NCI-H1105 treated with DMSO at 0.1 percent for 48 hours (cell line): ENCODE results near the gene DACT3.
A peak's percentile ranks its signal among the peaks of the same experiment; 100 is the strongest.

ENCODE experiments used
- DNase-seq: peaks from one replicate; lab custom pipeline; 2025; lab: John Stamatoyannopoulos, UW

The DACT3 gene

GRCh38 chr19:46610851-46611770 is 49.9 kb downstream of the DACT3 start:
- no peak for DNase-seq

GRCh38 chr19:46610413-46610775 is 50.6 kb downstream of the DACT3 start:
- no peak for DNase-seq

GRCh38 chr19:46609511-46610412 is 51.2 kb downstream of the DACT3 start:
- no peak for DNase-seq

- DNase-seq, result no peak
These were observed 52.2 kb downstream of the DACT3 start for GRCh38 chr19:46608581-46609345.

- no peak for DNase-seq
These were observed 52.8 kb downstream of the DACT3 start for GRCh38 chr19:46608178-46608577.

- peak; percentile 37 for DNase-seq
These were observed 53.5 kb downstream of the DACT3 start for GRCh38 chr19:46607448-46607841.

GRCh38 chr19:46606681-46607447 is 54.1 kb downstream of the DACT3 start:
- DNase-seq, result no peak

GRCh38 chr19:46606019-46606418 is 55.0 kb downstream of the DACT3 start:
- DNase-seq, result no peak

GRCh38 chr19:46605356-46605821 is 55.6 kb downstream of the DACT3 start:
- DNase-seq, result no peak

- DNase-seq, result no peak
These were observed 56.1 kb downstream of the DACT3 start for GRCh38 chr19:46604781-46605355.

GRCh38 chr19:46603752-46604231 is 57.2 kb downstream of the DACT3 start:
- DNase-seq, result no peak

- DNase-seq, result no peak
These were observed 57.8 kb downstream of the DACT3 start for GRCh38 chr19:46603195-46603637.

- no peak for DNase-seq
These were observed 58.4 kb downstream of the DACT3 start for GRCh38 chr19:46602392-46603194.

GRCh38 chr19:46601318-46602224 is 59.4 kb downstream of the DACT3 start, which contains the start of gene CALM3:
Gene CALM3, plus strand, starts transcription at chr19:46601330. Its CDS starts 105 bp downstream, at chr19:46601435.
- no peak for DNase-seq

- DNase-seq, result peak; percentile 93
These were observed 60.3 kb downstream of the DACT3 start for GRCh38 chr19:46600384-46601317.

GRCh38 chr19:46599716-46600373 is 61.1 kb downstream of the DACT3 start:
- no peak for DNase-seq

GRCh38 chr19:46598372-46598917 is 62.5 kb downstream of the DACT3 start:
- DNase-seq, result no peak
